Epidermal melanocyte (primary cell): ENCODE results near the gene RCSD1.

Source experiments
- DNase-seq: peaks from one replicate; pipeline ENCODE4 v3.0.0; 2011; ENCODE audit warnings: low spot score; ENCODE audit not compliant: insufficient read length

Gene RCSD1

DNA sequence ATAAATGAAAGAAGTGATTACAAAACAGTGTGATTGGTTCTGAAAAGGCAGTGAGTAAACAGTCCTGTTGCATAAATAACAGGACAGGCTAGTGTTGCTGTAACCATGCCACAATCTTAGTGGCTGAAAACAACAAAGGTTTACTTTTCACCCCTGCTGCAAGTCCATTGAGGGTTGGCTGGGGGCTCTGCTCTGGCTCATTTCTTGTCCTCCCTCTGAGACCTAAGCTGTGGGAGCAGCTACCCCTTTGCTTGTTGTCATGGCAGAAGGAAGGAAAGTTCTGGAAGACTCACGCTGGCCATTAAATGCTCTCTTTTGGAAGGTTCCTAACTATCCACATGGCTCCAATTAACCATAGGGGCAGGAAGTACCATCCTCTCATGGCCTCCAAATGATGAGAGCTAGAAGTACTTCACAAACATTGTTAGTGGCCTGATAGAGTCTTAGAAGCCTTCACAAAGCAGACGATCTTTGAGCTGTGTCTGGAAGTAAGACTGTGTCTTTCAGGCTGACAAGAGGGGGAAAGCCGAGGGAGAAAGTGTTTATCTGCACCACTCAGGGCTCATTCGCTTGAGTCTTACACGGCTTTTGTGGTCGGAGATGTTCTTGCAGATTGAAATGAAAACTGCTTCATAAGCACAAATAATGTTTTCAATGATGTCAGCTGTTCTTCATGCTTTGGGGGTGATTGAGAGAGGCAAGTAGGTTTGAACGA lies 11.9 kb downstream of the RCSD1 start:
- DNase-seq, result no peak

DNA sequence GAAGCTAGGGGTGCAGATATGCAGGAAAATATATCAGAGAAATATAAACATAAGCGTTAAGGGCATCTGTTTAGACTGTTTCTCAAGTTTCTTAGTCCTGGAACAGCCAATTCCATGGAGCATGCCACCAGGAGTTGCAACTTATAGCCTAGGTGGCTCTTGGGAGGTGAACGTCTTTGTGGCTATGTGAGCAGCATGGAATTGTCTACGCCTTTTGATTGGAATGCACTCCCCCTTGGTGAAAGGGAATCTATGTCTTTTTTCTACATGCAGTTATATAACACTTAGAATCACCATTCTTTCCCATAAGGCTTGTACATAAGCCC lies 12.4 kb downstream of the RCSD1 start:
- DNase-seq, result no peak

DNA sequence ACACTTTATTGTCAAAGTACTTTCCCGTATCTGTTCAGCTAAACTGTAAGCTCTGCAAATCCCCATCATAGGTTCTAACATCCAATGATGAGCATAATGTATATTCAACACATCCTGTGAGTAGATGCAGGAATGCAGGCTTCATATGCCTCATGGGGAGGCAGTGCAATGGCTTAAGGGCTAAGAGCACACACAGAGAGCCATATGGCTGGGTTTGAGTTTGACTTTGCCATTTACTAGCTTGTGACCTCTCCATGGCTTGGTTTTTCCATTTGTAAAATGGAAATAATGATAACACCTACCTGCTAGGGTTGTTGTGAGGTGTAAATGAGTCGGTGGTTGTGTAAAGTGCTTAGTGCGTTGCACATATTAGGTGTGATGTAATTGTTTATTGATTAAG lies 13.4 kb downstream of the RCSD1 start:
- no peak for DNase-seq

DNA sequence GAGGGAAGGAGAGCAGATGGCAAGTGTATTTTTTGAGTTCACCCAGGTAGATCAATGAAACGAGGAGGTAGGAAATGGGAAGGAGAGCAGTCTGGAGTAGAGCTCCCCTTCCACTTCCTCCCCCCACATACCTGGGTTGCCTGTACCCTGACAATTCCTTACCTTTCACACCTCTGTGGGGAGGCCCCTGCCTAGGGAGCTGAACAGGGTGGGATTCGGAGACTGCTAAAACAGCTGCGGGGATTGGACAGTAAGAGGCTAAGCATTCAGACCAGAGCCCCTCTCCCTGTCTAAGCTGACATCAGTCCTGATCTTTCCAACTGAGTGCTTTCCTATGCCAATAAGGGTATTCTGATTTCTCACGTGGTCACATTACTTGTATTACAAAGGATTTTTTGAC lies 14.5 kb downstream of the RCSD1 start:
- no peak for DNase-seq

DNA sequence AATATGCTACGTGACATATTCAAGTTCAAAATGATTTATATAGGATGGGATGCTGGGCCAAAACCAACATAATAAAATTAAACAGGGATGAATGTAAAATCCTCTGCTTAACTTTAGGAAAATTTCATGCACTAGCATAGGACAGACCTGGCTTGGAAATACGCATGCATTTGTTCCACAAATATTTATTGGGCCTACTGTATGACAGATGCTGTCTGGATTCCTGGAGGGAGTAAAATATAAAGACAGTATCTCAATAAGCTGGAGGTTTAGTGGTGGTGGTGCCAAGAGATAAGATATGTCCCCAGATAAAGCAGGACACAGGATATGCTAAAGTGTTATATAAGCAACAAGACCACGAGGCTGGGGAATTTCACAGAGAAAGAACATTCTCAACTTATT lies 15.1 kb downstream of the RCSD1 start:
- no peak for DNase-seq

DNA sequence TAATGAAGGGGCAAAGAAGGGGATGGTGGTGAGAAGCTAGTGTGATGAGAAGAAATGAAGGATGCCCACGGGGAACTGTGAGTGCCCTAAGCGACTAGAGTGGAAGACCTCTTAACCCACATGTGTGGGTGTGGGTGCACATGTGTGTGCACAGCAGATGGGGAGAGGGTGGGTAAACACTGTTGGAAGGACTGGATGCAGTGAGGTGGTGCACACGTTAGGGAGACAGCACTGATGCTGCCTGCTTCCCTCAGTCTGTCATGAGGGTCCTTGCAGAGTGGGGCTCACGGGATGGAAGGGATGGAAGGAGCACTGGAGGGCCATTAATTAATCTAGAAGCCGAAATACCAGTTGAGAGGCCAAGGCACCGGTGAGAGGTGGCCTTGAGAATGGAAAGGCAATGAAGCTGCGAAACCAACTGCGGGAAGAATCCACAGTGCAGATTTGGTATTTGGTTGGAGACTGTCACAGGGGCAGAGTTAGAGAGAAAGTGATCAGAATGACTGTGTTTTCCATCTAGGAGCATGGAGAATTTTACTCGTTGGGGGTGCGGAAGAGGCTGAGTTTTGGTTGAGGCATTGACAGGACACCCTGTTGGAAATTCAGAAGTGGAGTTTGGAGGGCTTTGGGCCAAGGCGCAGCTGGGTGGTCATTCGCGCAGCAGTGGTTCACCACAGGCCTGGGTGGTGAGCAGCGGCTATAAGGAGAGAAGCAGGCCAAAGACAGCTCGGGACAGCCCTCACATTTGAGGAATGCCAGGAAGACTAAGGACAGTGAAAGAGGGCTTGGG lies 15.8 kb downstream of the RCSD1 start:
- no peak for DNase-seq

DNA sequence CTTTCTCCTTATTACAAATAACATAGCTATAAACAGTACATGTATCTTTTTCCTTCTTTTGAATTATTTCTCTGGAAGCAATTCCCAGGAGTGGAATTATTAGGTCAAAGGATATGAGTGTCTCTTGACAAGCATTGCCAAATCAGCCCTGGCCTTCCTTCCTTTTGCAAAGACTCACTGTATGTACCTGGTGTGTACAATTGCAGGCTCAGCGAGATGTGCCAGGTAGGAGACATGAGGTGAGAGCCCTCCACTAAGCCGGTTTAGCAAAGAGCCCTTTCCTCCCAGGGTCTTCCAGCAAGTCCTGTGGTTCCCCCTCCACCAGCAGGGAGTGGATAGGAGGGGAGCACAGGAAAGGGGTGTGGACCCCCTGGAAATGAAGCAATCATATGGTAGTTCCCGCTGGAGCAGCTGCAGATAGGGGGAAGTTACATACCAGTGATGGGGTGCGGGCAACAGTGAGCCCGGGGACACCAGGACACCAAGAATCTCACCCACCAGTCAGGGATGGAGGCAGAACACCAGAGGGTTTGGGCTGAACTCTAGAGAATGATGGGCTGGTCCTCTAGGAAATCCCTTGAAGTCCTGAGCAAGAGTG lies 18.3 kb downstream of the RCSD1 start:
- no peak for DNase-seq

DNA sequence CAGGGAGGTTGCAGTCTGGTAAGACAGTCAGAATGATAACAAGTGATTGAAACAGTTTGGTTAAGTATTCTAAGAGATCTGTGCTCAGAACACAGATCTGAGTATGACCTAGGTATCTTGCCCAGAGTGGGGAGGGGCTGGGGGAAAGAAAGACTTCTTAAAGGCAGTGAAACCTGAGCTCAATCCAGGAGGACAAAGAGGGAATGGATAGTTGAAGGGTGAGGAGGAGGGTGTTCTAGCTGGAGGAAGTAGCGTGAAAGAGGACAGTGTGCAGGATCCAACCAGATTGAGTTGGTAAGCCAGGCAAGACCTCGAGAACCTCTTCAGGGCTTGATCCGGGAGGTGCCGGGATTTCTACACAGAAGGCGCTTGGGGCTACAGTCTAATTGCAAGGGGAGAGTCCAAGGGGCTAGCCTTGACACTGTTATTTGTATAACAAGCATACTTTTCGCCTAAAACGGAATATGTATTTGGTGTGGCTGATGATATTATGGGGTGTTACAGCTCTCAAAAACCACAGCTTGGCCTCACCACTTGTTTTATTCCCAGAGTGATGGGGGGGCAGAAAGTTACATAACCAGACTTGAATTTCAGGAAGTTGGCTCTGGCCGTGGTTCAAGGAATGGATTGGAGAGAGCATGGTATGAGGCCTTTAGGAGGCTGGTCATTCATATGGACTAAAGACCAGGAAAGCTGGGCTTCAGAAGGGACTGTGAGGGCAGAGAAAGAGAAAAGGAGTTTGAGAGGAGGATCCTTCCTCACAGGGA lies 19.1 kb downstream of the RCSD1 start:
- no peak for DNase-seq

DNA sequence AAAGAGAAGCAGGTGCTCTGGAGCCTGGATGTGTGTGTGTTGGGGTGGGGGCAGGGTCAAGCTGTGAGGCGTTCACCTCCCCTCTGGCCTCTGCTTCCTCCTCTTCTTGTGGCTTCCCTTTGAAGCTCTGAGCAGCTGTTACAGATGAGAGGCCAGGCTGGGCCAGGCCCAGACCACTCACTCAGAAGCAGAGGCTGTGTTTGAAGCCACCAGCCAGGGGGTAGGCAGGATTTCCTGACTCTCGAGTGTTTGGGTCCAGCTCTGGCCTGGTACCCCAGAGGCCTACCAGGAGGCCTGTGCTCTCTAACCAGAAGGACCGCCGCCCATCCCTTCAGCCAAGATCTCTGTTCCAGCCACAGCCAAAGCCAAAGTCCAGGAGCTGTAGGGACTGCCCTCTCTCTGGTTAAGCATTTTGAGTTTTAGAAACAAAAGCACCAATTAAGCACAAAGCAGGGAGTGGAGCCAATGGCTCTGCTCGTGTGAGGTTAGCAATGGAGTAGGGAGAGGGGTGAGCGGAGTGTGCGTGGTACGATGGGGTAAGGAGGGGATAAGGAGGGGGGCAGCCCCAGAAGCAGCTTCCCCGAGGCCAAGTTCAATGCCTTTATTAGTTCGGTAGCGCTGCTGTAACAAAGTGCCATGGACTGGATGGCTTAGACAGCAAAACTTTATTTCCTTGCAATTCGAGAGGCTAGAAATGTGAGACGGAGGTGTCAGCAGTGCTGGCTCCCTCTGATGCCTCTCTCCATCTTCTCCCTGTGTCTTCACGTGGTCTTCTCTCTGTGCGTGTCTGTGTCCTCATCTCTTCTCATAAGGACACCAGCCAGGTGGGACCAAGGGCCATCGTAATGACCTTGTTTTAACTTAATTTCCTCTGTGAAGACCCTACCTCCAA lies 20.5 kb downstream of the RCSD1 start:
- DNase-seq, result no peak

DNA sequence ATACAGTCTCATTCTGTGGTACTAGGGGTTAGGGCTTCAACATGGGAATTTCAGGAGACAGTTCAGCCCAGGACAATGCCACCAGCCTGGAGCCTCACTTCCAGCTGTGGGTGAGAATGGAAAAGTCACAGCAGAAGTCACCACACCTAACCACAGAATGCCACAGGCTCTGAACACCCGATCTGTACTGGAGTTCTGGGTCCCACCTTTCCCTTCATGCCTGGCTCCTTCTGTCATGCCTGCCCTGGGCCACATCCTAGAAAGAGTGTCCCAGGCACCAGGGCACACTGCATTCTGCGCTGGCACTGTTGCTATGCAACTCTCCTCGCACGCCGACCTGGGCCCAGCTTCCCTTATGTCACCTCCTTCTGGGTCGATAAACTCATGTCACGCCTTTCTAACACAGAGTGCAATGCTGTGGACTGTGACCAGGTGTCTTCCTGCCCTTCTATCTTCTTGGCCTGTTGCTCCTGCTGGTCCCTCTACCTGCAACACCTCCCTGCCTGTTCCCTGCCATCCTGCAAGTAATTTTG lies 21.2 kb downstream of the RCSD1 start:
- DNase-seq, result no peak

DNA sequence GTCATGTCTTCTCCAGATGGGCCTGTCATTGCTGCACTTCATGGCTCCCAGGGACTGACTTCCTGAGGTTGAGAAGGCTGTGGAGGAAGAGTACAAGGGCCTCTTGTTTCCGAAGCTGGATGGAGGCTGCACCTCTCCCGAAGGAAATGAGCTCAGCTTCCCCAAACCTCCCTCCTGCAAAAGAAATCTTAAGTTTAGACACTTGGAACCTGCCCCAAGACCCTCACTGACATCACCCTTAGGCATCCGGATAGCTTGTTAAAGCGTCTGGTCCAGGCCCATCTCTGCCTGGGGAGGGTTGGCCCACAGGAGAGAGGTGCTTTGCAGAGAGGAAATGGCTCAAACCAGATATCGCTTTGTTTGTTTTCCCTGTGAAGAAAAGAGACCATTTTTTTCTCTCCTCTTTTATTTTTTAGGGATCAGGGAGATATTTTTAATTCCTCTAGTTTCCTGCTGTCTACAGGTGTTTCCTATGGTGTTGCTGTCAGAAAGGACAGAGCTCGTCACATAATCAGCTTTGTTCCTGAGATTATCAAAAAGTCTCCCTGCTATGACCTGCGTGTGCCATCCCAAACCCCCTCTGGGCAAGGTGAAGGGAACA lies 25.0 kb downstream of the RCSD1 start:
- DNase-seq, result no peak

DNA sequence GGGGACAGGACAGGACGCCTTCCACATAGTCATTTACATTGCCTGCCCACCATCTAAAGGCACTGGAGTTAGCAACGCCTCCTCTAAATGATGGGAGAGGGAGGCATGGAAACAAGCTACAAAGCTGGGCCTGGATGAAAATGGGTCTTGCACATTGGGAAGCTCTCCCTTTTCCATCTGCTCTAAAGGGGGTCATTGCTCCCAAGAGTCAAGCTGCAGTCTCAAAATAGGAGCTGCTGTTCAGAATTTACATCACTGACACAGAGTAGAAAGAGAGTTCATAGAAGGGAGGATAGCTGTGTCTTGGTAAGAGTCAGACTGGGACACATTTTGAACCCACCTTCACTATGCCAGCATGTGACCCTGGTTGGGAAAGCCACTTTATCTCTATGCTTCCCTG lies 26.6 kb downstream of the RCSD1 start:
- no peak for DNase-seq

DNA sequence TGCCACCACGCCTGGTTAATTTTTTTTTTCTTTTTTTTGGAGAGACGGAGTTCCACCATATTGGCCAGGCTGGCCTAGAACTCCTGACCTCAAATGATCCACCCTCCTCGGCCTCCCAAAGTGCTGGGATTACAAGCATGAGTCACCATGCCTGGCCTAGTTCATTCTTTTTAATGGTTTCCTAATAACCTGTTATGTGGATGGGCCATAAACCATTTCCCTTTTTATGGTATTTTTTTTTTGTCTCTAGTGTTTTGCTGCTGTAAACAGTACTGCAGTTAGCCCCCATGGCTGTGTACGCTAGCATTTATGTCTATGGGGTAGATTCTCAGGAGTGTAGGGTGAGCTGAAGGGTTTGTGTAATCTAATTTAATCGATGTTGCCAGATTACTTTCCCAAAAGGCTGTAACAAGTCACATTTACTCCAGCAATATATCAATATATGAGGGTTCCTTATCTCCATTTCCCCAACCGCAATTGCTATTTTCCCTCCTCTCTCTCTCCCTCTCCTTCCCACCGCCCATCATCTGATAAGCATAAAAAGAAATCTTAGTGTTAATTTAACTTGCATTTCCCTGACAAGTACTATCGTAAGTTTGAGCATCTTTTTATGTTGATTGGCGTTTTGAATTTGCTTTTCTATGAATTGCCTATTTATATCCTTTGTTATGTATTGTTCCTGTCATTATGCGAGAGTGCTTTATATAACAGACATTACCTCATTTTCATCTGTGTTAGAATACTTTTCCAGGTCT lies 28.7 kb downstream of the RCSD1 start:
- no peak for DNase-seq

DNA sequence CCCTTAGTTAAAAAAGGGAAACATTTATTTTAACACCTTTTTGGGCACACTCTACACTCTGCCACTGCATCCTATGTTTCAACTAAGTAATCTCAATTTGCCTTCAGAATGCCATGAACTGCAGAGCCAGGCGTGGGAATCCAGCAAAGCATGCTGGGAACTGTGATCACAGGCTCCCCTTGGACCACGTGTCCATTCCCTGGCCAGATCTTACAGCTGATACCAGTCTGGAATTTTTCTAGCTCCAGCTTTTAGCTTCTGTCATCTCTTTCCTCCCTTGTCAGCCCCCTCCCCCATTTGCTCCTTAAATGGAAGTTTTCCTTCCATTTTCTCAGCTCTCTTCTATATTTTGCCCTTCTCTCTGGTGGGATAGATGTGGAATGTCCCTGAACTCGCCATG lies 29.4 kb downstream of the RCSD1 start:
- DNase-seq, result no peak

DNA sequence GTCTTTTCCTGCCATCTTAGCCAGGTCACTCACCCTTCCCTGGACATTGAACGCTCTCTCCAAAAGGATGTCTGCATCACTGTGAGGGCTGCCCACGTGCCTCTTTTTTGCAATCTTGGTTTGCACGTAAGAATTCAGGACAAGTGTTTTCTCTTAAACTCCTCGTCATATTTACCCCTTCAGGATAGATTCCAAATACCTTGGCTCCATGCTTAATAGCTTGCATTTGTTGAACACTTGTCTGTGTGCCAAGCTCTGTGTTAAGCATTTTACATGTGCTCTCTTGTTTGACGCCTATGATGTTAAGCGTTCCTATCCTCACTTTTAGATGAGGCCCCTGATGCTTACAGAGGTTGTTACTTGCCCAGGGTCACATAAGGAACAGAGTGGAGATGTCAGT lies 29.8 kb downstream of the RCSD1 start:
- no peak for DNase-seq

DNA sequence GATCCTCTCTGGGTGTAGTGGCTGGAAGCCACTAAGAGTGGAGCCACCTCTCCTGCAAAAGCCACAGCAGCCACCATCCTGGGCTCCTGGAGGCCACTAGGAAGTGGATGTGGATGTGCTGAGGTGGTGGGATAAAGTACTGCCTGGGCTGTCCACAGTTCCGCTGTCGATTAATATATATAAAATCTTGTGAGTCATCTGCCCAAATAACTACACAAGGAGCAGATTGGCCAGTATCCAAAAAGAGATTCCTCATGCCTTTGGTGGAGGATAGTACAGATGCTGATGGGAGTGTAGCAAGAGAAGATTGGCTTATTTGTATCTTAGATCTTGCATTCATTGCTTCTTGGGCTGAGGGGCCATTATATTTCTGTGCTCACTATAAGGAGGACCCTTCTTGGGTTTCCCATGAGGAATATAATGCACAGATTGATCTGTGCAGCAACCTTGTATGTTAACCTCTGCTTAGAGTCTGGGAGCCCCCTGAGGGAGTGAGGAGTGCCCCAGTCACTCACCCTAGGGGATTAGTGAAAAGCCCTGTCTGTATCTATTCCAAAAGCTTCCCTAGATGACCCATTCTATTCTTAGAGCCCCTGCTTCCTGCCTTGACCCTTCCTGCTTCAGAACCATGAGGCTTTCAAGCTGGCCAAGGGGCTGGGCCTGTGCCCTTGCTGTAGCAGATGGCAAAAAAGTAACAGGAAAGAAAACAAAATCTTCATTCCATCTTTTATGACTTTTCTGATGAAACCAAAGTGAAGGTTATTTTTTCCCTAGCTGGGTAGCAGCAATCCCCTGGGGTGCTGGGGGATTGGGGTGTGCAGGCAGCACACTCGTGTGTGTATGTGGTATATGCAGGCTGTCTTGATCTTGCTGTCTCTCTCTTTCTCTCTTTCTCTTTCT lies 31.7 kb downstream of the RCSD1 start:
- DNase-seq, result no peak

DNA sequence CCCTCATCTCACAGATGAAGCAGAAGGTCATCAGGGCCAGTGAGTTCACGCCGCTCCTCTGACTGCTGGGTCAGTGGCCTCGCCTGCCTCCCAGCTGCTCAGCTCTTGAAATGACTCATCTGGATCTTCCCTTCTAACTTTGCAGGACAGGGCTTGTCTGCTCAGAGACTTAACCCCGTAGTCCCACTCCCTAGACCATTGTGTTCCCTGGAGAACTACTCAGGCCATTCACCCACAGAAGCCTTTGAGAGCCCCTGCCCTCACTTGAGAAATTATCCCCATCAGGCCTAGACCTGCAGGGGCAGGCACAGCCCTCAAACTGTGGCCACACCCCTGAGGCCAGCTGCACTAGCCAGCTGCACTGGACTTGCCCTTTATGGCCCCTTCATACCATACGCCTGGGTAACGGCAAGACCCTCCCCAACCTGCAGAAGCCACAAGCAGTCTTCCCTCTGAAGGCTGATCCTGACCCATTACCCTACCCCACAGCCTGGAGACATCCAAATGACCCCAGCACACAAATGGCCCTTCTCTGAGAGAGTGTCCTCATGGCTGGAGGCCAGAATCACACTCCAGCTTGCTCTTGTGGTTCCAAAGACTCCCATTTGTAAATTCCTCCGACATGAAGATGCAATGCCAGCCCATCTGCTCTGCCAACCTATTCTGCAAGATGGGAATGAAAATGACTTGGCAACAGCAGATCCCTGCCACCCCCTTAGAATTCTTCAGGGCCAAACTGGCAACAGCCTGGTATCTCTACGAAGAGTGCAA lies 33.2 kb downstream of the RCSD1 start:
- DNase-seq, result no peak

DNA sequence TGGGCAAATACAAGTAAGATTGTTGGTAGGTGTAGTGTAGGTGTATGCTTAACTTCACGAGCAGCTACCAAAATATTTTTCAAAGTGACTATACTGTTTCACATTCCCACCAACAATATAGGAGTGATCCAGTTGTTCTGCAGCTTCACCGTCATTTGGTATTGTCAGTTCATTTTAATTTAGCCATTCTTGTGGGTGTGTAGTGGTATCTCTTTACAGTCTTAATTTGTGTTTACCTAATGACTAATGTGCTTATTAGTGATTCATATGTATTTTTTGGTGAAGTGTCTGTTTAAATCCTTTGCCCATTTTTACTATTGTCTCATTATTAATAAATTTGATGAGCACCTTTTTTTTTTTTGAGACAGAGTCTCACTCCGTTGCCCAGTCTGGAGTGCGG lies 35.4 kb downstream of the RCSD1 start:
- DNase-seq, result no peak
